LNCaP clone FGC (cell line): ENCODE data around the gene ZNF554.
"Not testable (repeated sequence)": the region's sequence is repeated elsewhere in the genome, so short reads cannot be mapped to it uniquely, and the experiment has no call there.

Experiments used
- DNase-seq: peaks from one replicate; pipeline ENCODE4 v3.0.0-alpha.2; 2011; ENCODE audit warnings: low read depth
- H3K4me3 ChIP-seq: 2 replicates; pipeline ENCODE4 v1.5.1; 2011; ENCODE audit warnings: mild to moderate bottlenecking, low read depth, low read length, control low read depth
- TF ChIP-seq, protein P1 (sequence below): IDR thresholded peaks from 2 replicates; pipeline ENCODE4 v1.5.1; 2012; ENCODE audit warnings: mild to moderate bottlenecking; ENCODE audit not compliant: control insufficient read depth, insufficient read depth; ENCODE audit errors: extremely low read depth

Gene ZNF554

DNA sequence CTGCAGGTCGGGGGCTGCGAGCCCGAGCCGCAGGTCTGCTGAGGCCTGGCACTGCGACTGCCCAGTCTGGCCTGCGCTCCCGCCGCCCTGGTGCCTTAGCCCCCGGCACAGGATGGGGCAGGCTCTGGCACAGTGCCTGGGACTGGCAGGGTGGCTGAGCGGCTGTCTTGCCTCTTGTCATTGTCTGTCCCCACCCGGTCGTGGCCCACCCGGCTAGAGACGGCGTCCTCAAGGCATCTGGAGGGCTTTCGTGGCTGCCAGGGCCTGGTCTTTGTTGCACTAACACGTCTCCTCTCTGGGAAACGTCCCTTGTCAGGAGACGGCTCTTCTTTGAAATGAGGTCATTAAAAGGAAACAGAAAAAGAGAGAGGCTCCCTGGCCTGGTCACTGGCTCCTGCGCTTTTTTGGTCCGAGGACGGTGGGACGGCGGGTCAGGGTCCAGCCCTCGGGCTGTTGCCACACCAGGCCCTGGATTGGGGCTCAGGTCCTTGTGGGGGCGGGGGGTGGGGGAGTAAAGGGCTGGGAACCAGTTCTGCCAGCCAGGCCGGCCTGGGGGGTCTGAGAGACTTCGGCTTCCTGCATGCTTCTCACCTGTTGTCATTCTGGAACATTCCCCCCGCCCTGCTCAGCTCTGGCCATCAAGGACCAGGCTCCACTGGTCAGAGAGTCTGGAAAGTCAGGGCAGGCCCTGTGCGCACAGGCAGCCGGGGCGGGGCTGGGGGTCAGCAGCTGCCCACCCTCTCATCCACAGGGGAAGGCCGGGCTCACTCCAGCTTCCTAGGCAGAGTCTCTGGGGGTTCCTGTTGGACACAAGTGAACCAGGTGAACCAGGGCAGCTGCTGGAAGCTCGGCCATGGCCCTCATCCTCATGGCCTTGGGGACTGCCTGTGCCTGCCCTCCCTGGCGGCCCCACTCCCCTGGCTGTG lies 6.2 kb upstream of the ZNF554 start:
- H3K4me3 ChIP-seq: no peak overlapping the region
- TF ChIP-seq, protein P1, sequence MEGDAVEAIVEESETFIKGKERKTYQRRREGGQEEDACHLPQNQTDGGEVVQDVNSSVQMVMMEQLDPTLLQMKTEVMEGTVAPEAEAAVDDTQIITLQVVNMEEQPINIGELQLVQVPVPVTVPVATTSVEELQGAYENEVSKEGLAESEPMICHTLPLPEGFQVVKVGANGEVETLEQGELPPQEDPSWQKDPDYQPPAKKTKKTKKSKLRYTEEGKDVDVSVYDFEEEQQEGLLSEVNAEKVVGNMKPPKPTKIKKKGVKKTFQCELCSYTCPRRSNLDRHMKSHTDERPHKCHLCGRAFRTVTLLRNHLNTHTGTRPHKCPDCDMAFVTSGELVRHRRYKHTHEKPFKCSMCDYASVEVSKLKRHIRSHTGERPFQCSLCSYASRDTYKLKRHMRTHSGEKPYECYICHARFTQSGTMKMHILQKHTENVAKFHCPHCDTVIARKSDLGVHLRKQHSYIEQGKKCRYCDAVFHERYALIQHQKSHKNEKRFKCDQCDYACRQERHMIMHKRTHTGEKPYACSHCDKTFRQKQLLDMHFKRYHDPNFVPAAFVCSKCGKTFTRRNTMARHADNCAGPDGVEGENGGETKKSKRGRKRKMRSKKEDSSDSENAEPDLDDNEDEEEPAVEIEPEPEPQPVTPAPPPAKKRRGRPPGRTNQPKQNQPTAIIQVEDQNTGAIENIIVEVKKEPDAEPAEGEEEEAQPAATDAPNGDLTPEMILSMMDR: no peak
- no peak for DNase-seq

DNA sequence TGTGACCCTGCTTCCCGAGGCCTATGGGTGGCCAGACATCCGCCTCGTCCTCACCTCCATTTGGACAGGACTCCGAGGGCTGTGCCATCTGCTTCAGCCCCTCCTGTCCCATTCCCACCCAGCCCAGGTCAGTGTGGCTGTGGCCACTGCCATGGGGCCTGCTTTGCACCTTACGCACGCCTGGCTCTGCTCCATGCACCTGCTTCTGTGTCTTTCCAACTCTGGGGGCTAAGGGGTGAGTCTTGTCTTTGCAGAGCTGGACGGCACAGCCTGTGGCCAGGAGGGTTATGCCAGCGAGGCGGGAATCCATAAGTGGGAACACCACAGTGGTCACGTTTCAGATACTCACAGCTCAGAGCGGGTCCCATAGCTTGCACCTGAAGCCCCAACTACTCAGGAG lies 5.2 kb upstream of the ZNF554 start:
- TF ChIP-seq, protein P1: no peak
- no peak overlapping the region for H3K4me3 ChIP-seq
- DNase-seq: no peak

DNA sequence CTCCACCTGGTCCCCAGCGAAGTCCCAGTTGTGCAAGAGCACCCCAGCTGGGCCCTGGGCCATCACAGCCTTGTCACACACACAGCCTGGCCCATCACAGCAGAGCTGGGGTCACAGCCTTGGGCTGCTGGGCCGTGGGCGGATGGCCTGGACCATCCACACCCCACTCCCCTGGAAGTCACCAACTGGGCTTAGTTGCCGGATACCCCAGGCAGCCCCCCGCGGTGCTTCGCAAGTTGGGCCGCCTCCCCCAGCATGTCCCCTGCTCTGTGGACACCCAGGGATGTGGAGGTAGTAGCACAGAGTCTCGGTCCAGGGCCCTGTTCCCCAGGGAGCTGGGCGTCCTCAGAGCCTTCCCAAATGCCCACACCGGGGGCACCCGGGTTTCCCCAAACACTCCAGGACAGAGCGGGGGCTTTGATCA lies 4.5 kb upstream of the ZNF554 start:
- DNase-seq: no peak
- TF ChIP-seq, protein P1: no peak
- H3K4me3 ChIP-seq: no peak overlapping the region

DNA sequence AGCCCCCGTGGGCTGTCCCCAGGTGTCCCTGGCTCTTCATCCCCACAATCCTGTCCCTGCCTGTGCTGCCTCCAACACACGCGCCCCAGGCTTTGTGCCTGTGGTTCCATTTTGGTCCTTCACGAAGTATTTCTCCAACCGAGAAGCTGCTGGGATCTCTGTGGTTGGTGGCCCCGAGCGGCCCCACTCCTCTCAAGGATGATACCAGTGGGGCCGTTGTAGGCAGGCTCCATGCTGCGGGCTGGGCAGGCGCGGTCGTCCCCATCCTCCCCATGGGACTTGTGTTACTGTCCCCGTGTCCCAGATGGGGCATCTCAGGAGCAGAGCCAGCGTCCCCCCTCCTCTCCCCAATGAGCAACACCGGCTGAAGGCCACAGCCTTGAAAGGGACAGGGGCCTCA lies 3.7 kb upstream of the ZNF554 start:
- no peak for DNase-seq
- TF ChIP-seq, protein P1: no peak
- no peak overlapping the region for H3K4me3 ChIP-seq

DNA sequence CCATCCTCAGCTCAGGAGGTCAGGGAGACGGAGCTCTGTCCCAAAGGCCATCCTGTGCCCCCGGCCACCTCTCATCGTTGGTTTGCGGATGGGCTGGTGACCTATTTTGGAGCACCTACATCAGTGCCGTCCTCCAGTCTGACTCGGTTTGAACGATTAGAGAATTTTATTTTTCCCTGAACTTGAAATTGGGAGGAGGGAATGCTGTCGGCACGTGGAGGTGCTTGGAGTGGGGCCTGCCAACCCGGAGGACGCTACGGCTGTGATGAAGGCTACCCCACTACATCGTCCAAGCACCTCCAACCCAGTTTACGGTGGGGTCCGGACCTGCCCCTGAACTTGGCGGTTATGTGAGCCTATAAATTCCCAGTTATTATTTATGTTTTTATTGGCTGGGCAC lies 3.0 kb upstream of the ZNF554 start:
- no peak for DNase-seq
- H3K4me3 ChIP-seq: no peak overlapping the region
- TF ChIP-seq, protein P1: no peak

DNA sequence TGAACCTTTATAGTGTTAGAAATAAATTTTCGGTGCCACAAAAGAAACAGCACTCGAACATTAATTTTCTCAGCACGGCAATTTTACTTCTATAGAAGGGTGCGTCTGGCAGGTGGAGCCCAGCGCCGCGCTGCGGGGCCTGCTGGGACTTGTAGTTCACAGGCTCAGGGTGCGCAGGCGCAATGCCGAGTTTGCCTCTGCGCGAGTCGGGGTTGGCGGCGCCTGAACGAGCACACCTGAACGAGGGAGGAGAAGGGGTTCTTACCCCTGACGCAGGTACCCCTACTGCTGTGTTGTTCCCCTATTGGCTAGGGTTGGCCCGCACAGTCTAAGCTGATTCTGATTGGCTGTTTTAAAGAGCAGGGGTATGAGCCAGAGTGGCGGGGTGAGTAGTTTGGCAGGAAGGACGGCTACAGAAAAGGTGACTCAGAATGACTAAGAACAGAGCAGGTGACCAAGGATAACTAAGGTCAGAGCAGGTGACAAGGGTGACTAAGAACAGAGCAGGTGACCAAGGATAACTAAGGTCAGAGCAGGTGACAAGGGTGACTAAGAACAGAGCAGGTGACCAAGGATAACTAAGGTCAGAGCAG lies 2.3 kb upstream of the ZNF554 start:
- H3K4me3 ChIP-seq, DNase-seq: not testable (repeated sequence)

DNA sequence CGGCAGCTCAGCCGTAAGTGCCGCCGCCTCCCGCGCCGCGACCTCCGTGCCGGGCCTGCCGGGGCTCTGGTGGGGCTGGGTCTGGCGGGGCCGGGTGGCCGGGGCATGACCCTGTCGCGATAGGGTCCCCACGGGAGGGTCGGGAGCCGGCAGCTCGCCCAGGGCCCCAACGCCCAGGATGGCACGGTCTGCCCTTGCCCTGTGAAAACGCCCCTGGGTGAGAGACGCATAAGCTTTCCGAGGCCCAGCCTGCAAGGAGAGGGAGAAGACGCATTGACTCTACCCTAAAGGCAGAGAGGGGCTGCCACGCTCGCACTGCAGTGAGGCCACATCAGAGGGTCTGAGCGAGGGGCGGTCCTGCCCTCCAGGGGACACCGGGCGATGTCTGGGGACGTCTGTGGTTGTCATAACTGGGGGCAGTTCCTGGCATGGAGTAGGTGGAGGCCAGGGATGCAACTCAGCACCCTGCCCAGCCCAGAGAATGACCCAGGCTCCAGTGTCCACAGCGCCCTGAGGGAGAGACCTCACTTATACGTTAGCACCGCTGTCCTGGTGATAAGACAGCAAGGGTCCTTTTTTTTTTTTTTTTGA lies 539 bp downstream of the ZNF554 start:
- H3K4me3 ChIP-seq: peak overlapping the region; percentile 82

More for the DNA sequence above, 539 bp downstream of the ZNF554 start:
- TF ChIP-seq, protein P1: no peak
- no peak for DNase-seq
